Measurements from ENCODE around the gene MBD1. TPM values are rescaled to one million over a fixed set of nuclear protein-coding genes. Genes with fewer than 3 reads are reported as not detected.

Gene MBD1
- total and polyA plus RNA-seq, 8 donors: 27.2 to 46.9 (median 33.9) TPM

DNA sequence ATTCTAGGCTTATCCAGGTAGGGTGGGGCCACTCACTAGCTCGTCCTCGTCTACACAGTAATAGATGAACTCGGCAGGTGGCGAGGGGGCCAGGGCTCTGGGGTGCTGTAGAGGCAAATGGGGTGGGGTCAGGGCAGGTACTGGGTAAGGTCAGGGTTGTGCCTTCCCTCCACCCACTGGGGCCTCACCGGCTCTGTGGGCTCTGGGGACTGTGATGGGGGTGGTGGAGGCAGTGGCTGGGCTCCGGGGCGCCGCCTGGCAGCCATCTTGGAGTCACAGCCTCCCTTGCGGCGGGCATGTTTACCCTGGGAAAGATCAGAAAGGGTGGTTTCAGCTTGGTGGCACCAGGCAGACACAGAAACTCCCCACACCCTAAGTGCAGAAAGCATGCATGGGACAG is 6.4 kb downstream of the MBD1 start:
- intact Hi-C loops (cut with DNase I): no loop called here
- TF ChIP-seq, protein P1, sequence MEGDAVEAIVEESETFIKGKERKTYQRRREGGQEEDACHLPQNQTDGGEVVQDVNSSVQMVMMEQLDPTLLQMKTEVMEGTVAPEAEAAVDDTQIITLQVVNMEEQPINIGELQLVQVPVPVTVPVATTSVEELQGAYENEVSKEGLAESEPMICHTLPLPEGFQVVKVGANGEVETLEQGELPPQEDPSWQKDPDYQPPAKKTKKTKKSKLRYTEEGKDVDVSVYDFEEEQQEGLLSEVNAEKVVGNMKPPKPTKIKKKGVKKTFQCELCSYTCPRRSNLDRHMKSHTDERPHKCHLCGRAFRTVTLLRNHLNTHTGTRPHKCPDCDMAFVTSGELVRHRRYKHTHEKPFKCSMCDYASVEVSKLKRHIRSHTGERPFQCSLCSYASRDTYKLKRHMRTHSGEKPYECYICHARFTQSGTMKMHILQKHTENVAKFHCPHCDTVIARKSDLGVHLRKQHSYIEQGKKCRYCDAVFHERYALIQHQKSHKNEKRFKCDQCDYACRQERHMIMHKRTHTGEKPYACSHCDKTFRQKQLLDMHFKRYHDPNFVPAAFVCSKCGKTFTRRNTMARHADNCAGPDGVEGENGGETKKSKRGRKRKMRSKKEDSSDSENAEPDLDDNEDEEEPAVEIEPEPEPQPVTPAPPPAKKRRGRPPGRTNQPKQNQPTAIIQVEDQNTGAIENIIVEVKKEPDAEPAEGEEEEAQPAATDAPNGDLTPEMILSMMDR (IDR thresholded peaks at IDR 0.05): no peak
- H3K4me1 ChIP-seq: peaks cover 6 to 12% (median 9%) of the 10 kb centered on the region in 3 donors
- DNase-seq (no peak), FAIRE-seq (no peak), ATAC-seq (no peak)
- H3K27me3 ChIP-seq: no peaks in the 10 kb centered on the region
- H3K27ac ChIP-seq: no peak overlapping the region
- WGBS, 2 donors: 95 to 97% methylated on average over 10 of the region's 10 CpGs
- H3K9me3 ChIP-seq: no peaks in the 10 kb centered on the region
- peaks cover 15 to 55% (median 48%) of the 10 kb centered on the region in 3 donors for H3K36me3 ChIP-seq
- no peak overlapping the region for H3K4me3 ChIP-seq

DNA sequence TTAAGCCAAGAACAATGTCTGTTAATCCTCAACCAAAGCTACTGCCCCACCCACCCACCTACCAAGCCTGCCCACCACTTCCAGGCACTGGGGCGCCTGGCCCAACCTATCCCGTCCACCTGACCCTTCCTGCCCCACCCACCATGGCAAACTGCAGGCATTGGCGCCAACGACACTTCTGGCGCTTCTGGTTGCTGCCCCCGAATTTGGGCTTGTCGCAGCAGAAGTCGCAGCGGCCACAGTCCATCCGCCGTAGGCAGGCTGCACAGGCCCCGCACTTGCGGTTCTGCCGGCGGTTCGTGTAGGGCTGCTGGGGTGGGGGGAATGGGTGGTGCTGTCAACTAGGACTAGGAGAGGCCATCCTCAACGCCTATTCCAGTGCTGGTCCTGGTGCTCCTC is 7.3 kb downstream of the MBD1 start:
- peaks cover 15 to 62% (median 48%) of the 10 kb centered on the region in 3 donors for H3K36me3 ChIP-seq
- DNase-seq: no peak
- no peak for FAIRE-seq

DNA sequence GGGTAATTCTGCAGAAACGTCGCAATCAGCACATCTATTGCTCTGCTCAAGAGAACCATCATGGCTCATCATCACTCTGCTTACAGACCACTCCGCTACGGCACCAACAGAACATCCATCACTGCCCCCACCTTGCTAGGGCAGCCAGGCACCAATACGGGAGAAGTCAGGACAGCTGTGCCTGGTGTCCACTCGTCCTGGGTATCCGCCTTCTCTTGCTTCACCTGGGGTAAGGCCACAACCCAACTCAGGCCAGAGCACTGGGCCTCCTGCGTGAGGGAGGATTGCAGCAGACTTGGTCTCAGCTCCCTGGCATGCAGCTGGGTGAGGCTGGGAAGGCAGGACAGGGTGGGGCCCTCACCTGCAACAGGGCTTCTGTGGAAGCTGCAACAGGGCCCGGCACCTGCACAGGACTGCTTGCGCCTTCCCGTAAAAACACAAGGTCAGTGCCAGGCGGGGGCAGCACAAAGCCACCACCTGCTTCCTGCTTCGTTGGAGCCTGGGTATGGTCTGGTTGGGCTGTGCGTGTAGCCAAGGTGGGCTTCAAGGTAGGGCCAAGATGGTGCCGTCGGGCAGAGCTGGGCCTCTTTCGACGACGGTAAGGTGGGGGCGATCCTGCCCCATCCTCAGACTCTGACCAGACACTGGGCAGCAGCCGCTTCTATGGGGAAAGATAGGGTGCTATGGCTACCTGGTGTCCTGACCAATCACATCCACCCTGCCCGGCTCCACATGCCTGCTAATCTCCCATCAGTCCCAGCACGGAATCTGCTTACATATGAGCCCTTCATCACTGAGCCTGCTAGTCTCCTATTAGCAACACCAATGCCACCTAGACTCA is 7.9 kb downstream of the MBD1 start:
- WGBS, 2 donors: 88 to 93% methylated on average over 23 of the region's 23 CpGs
- H3K27me3 ChIP-seq: no peaks in the 10 kb centered on the region
- DNase-seq (no peak), FAIRE-seq (no peak), ATAC-seq (no peak)
- H3K27ac ChIP-seq: no peak overlapping the region
- peaks cover 15 to 64% (median 48%) of the 10 kb centered on the region in 3 donors for H3K36me3 ChIP-seq
- intact Hi-C loops (cut with DNase I): no loop called here
- no peaks in the 10 kb centered on the region for H3K4me1 ChIP-seq
- no peaks in the 10 kb centered on the region for H3K9me3 ChIP-seq
- TF ChIP-seq, protein P1 (IDR thresholded peaks at IDR 0.05): no peak
- H3K4me3 ChIP-seq: no peak overlapping the region

More for the DNA sequence above, 7.3 kb downstream of the MBD1 start:
- H3K4me1 ChIP-seq: peaks cover 0 to 3% (median 0%) of the 10 kb centered on the region in 3 donors
- intact Hi-C loops (cut with DNase I): no loop called here
- ATAC-seq: no peak
- no peak overlapping the region for H3K4me3 ChIP-seq
- TF ChIP-seq, protein P1 (IDR thresholded peaks at IDR 0.05): no peak
- H3K9me3 ChIP-seq: no peaks in the 10 kb centered on the region
- WGBS, 2 donors: 95 to 99% methylated on average over 17 of the region's 17 CpGs
- H3K27me3 ChIP-seq: no peaks in the 10 kb centered on the region
- no peak overlapping the region for H3K27ac ChIP-seq

DNA sequence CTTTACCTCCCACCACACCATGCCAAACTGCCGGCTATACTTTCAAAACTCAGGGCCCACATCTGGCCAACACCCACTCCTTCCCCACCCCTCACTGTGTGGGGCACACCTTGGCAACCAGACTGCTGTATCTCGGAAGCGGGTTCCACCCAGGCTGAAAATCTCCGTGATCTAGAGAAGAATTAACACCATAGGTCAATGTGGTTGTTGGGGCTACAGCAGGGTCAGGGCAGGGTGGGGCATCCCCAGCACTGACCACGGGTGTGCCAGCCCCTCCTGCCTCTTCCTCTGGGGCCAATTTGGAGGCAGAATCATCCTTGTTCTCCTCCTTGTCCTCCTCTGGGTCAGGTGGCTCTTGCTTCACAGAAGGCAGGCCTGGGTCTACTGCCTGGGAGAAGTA is 8.8 kb downstream of the MBD1 start:
- Histone ChIP-seq H3K4me1 (no peaks in the 10 kb centered on the region), H3K4me3 (no peak overlapping the region), H3K36me3 (peaks cover 15 to 64% (median 48%) of the 10 kb centered on the region in 3 donors), H3K9me3 (no peaks in the 10 kb centered on the region), H3K27me3 (no peaks in the 10 kb centered on the region), H3K27ac (no peak overlapping the region)
- TF ChIP-seq, protein P1 (IDR thresholded peaks at IDR 0.05): no peak
- FAIRE-seq: no peak
- DNase-seq: no peak
- no peak for ATAC-seq
- intact Hi-C loops (cut with DNase I): no loop called here
- WGBS, 2 donors: 90 to 92% methylated on average over 5 of the region's 5 CpGs
